ENCODE results near the gene FAM227B. TPM values are rescaled to one million over a fixed set of nuclear protein-coding genes. Genes with fewer than 3 reads are reported as not detected.
A peak's percentile ranks its signal among the peaks of the same experiment; 100 is the strongest.

FAM227B gene
- total RNA-seq, 4 donors from 2014 or later, result 6.1 to 24.1 (median 12.5) TPM

GRCh38 chr15:49625460-49626036 is 4.9 kb upstream of the FAM227B start:
- Histone ChIP-seq H3K4me3 (no peak overlapping the region), H3K27ac (no peak overlapping the region), H3K27me3 (no peaks in the 10 kb centered on the region), H3K4me1 (peaks cover 0 to 53% (median 4%) of the 10 kb centered on the region in 3 donors), H3K36me3 (peaks cover 3 to 47% of the 10 kb centered on the region in 2 donors), H3K9me3 (peaks cover 0 to 14% (median 0%) of the 10 kb centered on the region in 3 donors)
- WGBS, 2 donors (ENCODE audit: low coverage in 1 of 2), result 93 to 95% methylated on average over 5 of the region's 5 CpGs
- no peak for ATAC-seq
- no peak for TF ChIP-seq CTCF (IDR thresholded peaks at IDR 0.05)
- no peak for TF ChIP-seq EP300 (IDR thresholded peaks at IDR 0.05)
- no peak for TF ChIP-seq POLR2A (IDR thresholded peaks at IDR 0.05)
- TF ChIP-seq POLR2AphosphoS5 (IDR thresholded peaks at IDR 0.05), result no peak

GRCh38 chr15:49624056-49624455 is 3.4 kb upstream of the FAM227B start:
- no peaks in the 10 kb centered on the region for H3K27me3 ChIP-seq
- H3K36me3 ChIP-seq, result peaks cover 3 to 44% of the 10 kb centered on the region in 2 donors
- TF ChIP-seq POLR2AphosphoS5 (IDR thresholded peaks at IDR 0.05) (no peak), EP300 (IDR thresholded peaks at IDR 0.05) (no peak), CTCF (IDR thresholded peaks at IDR 0.05) (no peak), POLR2A (IDR thresholded peaks at IDR 0.05) (no peak)
- ATAC-seq, result no peak
- peaks cover 0 to 14% (median 0%) of the 10 kb centered on the region in 3 donors for H3K9me3 ChIP-seq
- peaks cover 4 to 63% (median 6%) of the 10 kb centered on the region in 3 donors for H3K4me1 ChIP-seq
- H3K4me3 ChIP-seq, result no peak overlapping the region
- 58 to 59% methylated on average over 2 of the region's 2 CpGs for WGBS, 2 donors (ENCODE audit: low coverage in 1 of 2)
- peak overlapping the region in 1 of 4 donors; percentile 20 for H3K27ac ChIP-seq

GRCh38 chr15:49622561-49622960 is 1.9 kb upstream of the FAM227B start:
- ATAC-seq, result no peak
- peaks cover 0 to 14% (median 0%) of the 10 kb centered on the region in 3 donors for H3K9me3 ChIP-seq
- TF ChIP-seq POLR2AphosphoS5 (IDR thresholded peaks at IDR 0.05) (no peak), POLR2A (IDR thresholded peaks at IDR 0.05) (no peak), EP300 (IDR thresholded peaks at IDR 0.05) (no peak), CTCF (IDR thresholded peaks at IDR 0.05) (peak in 1 of 4 experiments; percentile 3)
- peak overlapping the region in 3 of 4 donors; percentile 12 to 89 (median 44) for H3K27ac ChIP-seq
- peak overlapping the region in 1 of 2 donors; percentile 79 for H3K4me3 ChIP-seq
- peaks cover 3 to 29% of the 10 kb centered on the region in 2 donors for H3K36me3 ChIP-seq
- WGBS, 2 donors (ENCODE audit: low coverage in 1 of 2), result 54 to 57% methylated on average over 3 of the region's 3 CpGs
- H3K27me3 ChIP-seq, result no peaks in the 10 kb centered on the region
- peaks cover 4 to 55% (median 6%) of the 10 kb centered on the region in 3 donors for H3K4me1 ChIP-seq

GRCh38 chr15:49621887-49622286 is 1.3 kb upstream of the FAM227B start:
- 10 to 33% methylated on average over 1 of the region's 1 CpG for WGBS, 2 donors (ENCODE audit: low coverage in 1 of 2)
- ATAC-seq, result no peak
- no peak for TF ChIP-seq POLR2A (IDR thresholded peaks at IDR 0.05)
- no peak for TF ChIP-seq CTCF (IDR thresholded peaks at IDR 0.05)
- no peak for TF ChIP-seq POLR2AphosphoS5 (IDR thresholded peaks at IDR 0.05)
- TF ChIP-seq EP300 (IDR thresholded peaks at IDR 0.05), result no peak
- Histone ChIP-seq H3K4me3 (peak overlapping the region; percentile 79 to 85), H3K9me3 (peaks cover 0 to 14% (median 0%) of the 10 kb centered on the region in 3 donors), H3K27me3 (no peaks in the 10 kb centered on the region), H3K36me3 (peaks cover 3 to 24% of the 10 kb centered on the region in 2 donors), H3K4me1 (peaks cover 4 to 49% (median 6%) of the 10 kb centered on the region in 3 donors), H3K27ac (peak overlapping the region; percentile 84 to 93 (median 90))

GRCh38 chr15:49621401-49621811 is 788 bp upstream of the FAM227B start:
- Histone ChIP-seq H3K36me3 (peaks cover 3 to 22% of the 10 kb centered on the region in 2 donors), H3K9me3 (peaks cover 0 to 14% (median 0%) of the 10 kb centered on the region in 3 donors), H3K27ac (peak overlapping the region; percentile 84 to 93 (median 90)), H3K27me3 (no peaks in the 10 kb centered on the region), H3K4me1 (peaks cover 4 to 49% (median 6%) of the 10 kb centered on the region in 3 donors), H3K4me3 (peak overlapping the region; percentile 79 to 85)
- no peak for ATAC-seq
- TF ChIP-seq EP300 (IDR thresholded peaks at IDR 0.05) (no peak), CTCF (IDR thresholded peaks at IDR 0.05) (no peak), POLR2AphosphoS5 (IDR thresholded peaks at IDR 0.05) (no peak), POLR2A (IDR thresholded peaks at IDR 0.05) (no peak)
- 6 to 9% methylated on average over 8 of the region's 8 CpGs for WGBS, 2 donors (ENCODE audit: low coverage in 1 of 2)
